ENCODE measurements around the gene CAPN2.

CAPN2 gene

DNA sequence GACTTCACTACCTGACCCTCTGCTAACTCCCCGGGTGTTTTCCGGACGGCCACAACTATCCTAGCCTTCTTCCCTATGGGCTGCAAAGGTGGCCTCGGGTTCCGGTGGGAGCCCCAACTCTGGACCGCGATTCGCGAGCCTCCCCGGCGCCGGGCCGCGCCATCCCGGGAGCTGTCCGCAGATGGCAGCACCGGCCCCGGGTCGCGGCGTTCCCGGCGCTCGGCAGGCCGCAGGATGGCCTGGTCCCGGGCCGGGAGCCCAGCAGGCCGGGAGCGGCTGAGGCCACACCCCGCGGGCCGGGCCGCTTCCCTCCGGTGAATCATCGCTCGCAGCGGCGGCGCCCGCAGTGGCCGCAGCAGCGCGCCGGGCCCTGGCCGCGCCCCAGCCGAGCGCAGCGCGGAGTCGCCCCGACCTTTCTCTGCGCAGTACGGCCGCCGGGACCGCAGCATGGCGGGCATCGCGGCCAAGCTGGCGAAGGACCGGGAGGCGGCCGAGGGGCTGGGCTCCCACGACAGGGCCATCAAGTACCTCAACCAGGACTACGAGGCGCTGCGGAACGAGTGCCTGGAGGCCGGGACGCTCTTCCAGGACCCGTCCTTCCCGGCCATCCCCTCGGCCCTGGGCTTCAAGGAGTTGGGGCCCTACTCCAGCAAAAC lies at the start of gene CAPN2:
Gene CAPN2, plus strand, starts transcription at position 346 of the 656 bp plus-strand sequence. Its CDS starts 102 bp downstream, at position 448.
- peaks cover 10% of the 10 kb centered on the region for H3K4me1 ChIP-seq (ENCODE audit: insufficient read depth, insufficient read length)
- peaks cover 15% of the 10 kb centered on the region for H3K27me3 ChIP-seq (ENCODE audit: insufficient read depth, insufficient read length)
- peak within 1 kb of the TSS; percentile 94 for H3K9ac ChIP-seq (ENCODE audit: insufficient read length, low read depth)
- peak within 1 kb of the TSS; percentile 80 for H3K4me3 ChIP-seq (ENCODE audit: insufficient read length, low read depth)
- peak; percentile 75 for DNase-seq (ENCODE audit: low read depth, low spot score)
- no peak for TF ChIP-seq YY1 (IDR thresholded peaks at IDR 0.05; ENCODE audit: insufficient read depth, insufficient read length)
- TF ChIP-seq ZNF274 (IDR thresholded peaks at IDR 0.05; ENCODE audit: low read depth, low read length) = no peak
- TF ChIP-seq SUZ12 (IDR thresholded peaks at IDR 0.05; ENCODE audit: extremely low read depth, insufficient read depth, insufficient read length) = no peak
- no peaks in the 10 kb centered on the region for H3K9me3 ChIP-seq (ENCODE audit: insufficient read depth, low read length)
- peaks cover 34% of the 10 kb centered on the region for H3K36me3 ChIP-seq (ENCODE audit: insufficient read depth, insufficient read length, low read length)

DNA sequence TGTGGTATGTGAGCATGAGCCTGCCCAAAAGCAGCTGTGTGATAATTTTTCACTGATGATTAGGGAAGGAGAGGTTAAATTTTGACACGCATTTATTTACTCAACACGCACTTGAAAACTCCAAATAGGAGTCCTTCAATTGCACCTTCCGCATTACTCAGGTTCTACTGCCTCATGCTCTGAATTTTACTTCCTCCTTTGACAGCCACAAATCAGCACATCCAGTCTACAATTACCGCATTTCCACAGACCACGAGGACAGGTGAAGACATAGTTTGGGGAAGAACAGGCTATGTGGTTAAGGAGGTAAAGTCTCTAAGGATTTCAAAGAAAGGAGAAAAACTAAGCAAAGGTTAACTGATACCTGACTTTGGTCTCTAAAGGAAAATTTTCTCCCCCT lies 49.4 kb upstream of the CAPN2 start:
- no peaks in the 10 kb centered on the region for H3K27me3 ChIP-seq (ENCODE audit: insufficient read depth, insufficient read length)
- no peaks in the 10 kb centered on the region for H3K9me3 ChIP-seq (ENCODE audit: insufficient read depth, low read length)
- no peaks in the 10 kb centered on the region for H3K4me1 ChIP-seq (ENCODE audit: insufficient read depth, insufficient read length)
- no peaks in the 10 kb centered on the region for H3K36me3 ChIP-seq (ENCODE audit: insufficient read depth, insufficient read length, low read length)
- H3K4me3 ChIP-seq (ENCODE audit: insufficient read length, low read depth) = no peak overlapping the region
- H3K9ac ChIP-seq (ENCODE audit: insufficient read length, low read depth) = no peak overlapping the region
- TF ChIP-seq SUZ12 (IDR thresholded peaks at IDR 0.05; ENCODE audit: extremely low read depth, insufficient read depth, insufficient read length) (no peak), ZNF274 (IDR thresholded peaks at IDR 0.05; ENCODE audit: low read depth, low read length) (no peak), YY1 (IDR thresholded peaks at IDR 0.05; ENCODE audit: insufficient read depth, insufficient read length) (no peak)
- no peak for DNase-seq (ENCODE audit: low read depth, low spot score)

DNA sequence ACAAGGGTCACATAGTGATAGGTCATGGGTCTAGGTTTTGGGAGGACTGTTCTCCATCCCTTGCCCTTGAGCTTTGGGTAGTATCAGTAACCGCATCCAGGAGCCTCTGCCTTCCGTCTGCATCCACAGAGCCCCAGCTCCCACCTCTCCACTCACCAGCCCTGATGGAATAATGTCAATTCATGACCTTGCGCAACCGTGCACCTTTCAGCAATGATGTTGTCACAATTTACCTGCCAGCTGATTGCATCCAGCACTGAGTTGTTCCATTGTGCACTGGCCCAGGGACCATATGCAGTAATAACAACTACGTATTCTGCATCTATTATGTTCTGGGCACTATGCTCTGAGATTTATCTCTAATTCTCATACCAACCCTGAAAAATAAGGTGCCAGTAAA lies 48.2 kb upstream of the CAPN2 start:
- no peaks in the 10 kb centered on the region for H3K9me3 ChIP-seq (ENCODE audit: insufficient read depth, low read length)
- no peak overlapping the region for H3K9ac ChIP-seq (ENCODE audit: insufficient read length, low read depth)
- no peak overlapping the region for H3K4me3 ChIP-seq (ENCODE audit: insufficient read length, low read depth)
- H3K4me1 ChIP-seq (ENCODE audit: insufficient read depth, insufficient read length) = no peaks in the 10 kb centered on the region
- H3K36me3 ChIP-seq (ENCODE audit: insufficient read depth, insufficient read length, low read length) = no peaks in the 10 kb centered on the region
- no peak for DNase-seq (ENCODE audit: low read depth, low spot score)
- no peaks in the 10 kb centered on the region for H3K27me3 ChIP-seq (ENCODE audit: insufficient read depth, insufficient read length)
- no peak for TF ChIP-seq ZNF274 (IDR thresholded peaks at IDR 0.05; ENCODE audit: low read depth, low read length)
- no peak for TF ChIP-seq YY1 (IDR thresholded peaks at IDR 0.05; ENCODE audit: insufficient read depth, insufficient read length)

DNA sequence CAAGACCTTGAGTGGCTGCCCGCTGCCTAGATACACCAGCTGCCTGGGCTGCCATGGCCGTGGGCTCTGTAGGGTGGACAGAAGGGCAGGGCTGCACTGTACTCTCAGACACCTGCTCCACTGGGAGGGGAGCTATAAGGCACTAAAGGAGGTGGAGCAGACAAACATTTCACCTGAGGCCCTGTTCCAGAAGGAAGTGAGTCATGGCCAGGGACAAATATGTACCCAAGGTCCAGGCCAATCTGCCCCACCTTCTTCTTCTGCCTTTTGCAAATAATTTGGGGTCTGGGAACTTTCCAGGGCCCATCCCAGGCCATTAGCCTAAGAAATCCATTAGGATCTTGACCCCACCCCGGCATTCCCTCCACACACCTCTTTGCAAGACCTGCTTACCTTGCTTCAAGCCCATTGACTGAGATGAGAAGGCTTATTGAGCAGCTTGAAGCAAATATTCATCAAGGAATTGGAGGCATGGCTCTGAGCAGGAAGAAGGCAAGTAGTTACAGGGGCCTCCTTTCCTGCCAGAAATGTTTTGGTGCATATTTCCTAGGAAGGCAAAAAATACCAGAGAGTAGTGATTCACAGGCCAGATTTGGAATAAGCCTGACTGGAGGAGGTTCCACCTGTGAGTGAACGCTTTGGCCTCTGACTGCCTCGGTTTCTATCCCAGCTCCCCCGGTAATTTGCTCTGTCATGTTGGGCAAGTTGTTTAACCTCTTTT lies 46.6 kb upstream of the CAPN2 start, which contains the start of gene CAPN8:
Gene CAPN8, minus strand, starts transcription at position 110 of the 721 bp plus-strand sequence. Its CDS starts 55 bp downstream, at position 55.
- Histone ChIP-seq H3K4me3 (ENCODE audit: insufficient read length, low read depth) (no peak within 1 kb of the TSS), H3K9me3 (ENCODE audit: insufficient read depth, low read length) (no peaks in the 10 kb centered on the region), H3K36me3 (ENCODE audit: insufficient read depth, insufficient read length, low read length) (no peaks in the 10 kb centered on the region), H3K9ac (ENCODE audit: insufficient read length, low read depth) (no peak within 1 kb of the TSS), H3K4me1 (ENCODE audit: insufficient read depth, insufficient read length) (no peaks in the 10 kb centered on the region), H3K27me3 (ENCODE audit: insufficient read depth, insufficient read length) (no peaks in the 10 kb centered on the region)
- no peak for DNase-seq (ENCODE audit: low read depth, low spot score)
- TF ChIP-seq ZNF274 (IDR thresholded peaks at IDR 0.05; ENCODE audit: low read depth, low read length) (no peak), SUZ12 (IDR thresholded peaks at IDR 0.05; ENCODE audit: extremely low read depth, insufficient read depth, insufficient read length) (no peak), YY1 (IDR thresholded peaks at IDR 0.05; ENCODE audit: insufficient read depth, insufficient read length) (no peak)

DNA sequence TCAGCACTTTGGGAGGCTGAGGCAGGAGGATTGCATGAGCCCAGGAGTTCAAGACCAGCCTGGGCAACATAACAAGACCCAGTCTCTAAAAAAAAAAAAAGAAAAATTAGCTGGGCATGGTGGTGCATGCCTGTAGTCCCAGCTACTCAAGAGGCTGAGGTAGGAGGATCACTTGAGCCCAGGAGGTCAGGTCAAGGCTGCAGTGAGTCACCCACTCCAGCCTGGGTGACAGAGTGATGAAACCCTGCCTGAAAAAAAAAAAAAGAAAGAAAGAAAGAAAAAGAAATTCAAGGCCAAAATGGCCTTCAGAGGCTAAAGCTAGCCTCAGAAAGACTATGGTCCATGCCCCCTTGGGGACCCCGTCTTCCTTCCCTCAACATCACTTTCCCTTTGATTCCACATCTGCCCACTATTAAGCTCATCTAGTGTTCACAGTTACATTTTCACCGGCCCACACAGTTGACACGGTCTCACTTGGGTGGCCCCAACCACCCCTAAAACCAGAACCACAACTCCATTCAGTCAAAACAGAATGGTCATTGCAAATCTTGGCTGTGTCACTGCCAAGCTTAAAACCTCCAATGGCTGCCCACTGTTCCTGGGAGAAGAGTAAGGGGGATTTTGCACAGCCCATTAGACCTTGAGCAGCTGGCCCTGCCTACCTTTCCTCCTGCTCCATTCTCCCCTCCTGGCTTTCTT lies 44.7 kb upstream of the CAPN2 start:
- Histone ChIP-seq H3K9me3 (ENCODE audit: insufficient read depth, low read length) (peaks cover 7% of the 10 kb centered on the region; the same call in 1 of the 2 replicates), H3K4me3 (ENCODE audit: insufficient read length, low read depth) (no peak overlapping the region), H3K9ac (ENCODE audit: insufficient read length, low read depth) (no peak overlapping the region), H3K36me3 (ENCODE audit: insufficient read depth, insufficient read length, low read length) (no peaks in the 10 kb centered on the region), H3K4me1 (ENCODE audit: insufficient read depth, insufficient read length) (no peaks in the 10 kb centered on the region), H3K27me3 (ENCODE audit: insufficient read depth, insufficient read length) (no peaks in the 10 kb centered on the region)
- TF ChIP-seq SUZ12 (IDR thresholded peaks at IDR 0.05; ENCODE audit: extremely low read depth, insufficient read depth, insufficient read length) (no peak), ZNF274 (IDR thresholded peaks at IDR 0.05; ENCODE audit: low read depth, low read length) (no peak)
- DNase-seq (ENCODE audit: low read depth, low spot score) = no peak

DNA sequence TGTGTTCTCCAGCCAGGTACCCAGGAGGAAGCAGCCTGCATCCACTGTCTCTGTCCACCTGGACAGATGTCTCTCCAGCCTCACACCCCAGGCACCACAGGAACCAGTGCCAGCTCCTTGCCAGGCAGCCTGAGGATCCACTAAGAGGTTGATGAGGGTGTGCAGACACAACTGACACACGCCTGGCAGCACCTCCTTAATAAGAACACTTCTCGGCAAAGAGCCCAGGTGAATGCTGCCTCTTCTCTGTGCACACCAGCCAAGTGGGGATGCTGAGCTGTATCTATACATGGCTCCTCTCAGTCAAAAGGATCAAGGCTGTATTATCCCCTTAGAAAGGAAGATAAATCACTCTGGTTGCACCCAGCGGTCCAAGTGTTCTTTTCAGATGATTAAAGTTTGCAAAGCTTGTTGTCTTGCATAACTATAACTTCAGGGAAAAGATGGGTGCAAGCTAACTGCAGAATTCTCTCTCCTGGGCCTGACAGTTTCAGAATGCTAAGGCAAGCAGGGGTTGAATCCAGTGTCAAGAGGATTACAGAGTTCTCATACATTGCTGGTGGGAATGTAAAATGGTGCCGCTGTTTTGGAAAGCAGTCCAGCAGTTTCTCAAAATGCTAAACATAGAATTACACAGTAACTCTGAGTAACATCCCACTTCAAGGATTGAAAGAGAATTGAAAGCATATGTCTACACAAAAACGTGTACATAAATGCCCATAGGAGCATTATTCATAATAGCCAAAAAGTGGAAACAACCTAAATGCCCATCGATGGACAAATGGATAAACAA lies 43.1 kb upstream of the CAPN2 start:
- TF ChIP-seq ZNF274 (IDR thresholded peaks at IDR 0.05; ENCODE audit: low read depth, low read length) = no peak
- no peak for TF ChIP-seq SUZ12 (IDR thresholded peaks at IDR 0.05; ENCODE audit: extremely low read depth, insufficient read depth, insufficient read length)
- no peak for TF ChIP-seq YY1 (IDR thresholded peaks at IDR 0.05; ENCODE audit: insufficient read depth, insufficient read length)
- DNase-seq (ENCODE audit: low read depth, low spot score) = no peak
- H3K4me3 ChIP-seq (ENCODE audit: insufficient read length, low read depth) = no peak overlapping the region

More for the DNA sequence above, 43.1 kb upstream of the CAPN2 start:
- no peak overlapping the region for H3K9ac ChIP-seq (ENCODE audit: insufficient read length, low read depth)
- H3K27me3 ChIP-seq (ENCODE audit: insufficient read depth, insufficient read length) = no peaks in the 10 kb centered on the region
- no peaks in the 10 kb centered on the region for H3K4me1 ChIP-seq (ENCODE audit: insufficient read depth, insufficient read length)
- H3K36me3 ChIP-seq (ENCODE audit: insufficient read depth, insufficient read length, low read length) = no peaks in the 10 kb centered on the region
- H3K9me3 ChIP-seq (ENCODE audit: insufficient read depth, low read length) = peaks cover 22% of the 10 kb centered on the region

Measured in NT2/D1 (cell line).